ENCODE data around the gene FARS2.

DNA sequence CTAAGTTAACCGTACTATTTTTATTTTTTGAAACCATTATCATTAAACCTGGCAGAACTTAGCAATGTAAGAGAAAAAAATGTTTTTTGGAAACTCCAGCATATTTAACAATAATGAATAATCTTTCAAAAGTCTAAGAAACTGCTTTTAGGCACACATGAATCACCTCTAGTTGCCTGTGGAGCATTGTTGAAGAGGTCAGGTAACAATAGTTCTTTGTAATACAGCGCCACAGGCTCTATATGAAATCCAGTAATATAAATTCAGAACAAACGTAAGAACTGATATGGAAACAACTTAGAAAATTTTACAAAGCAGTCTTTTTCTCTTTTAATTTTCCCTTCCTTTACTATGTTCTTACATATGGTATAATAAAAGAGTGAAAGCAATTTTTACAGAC lies 10.9 kb upstream of the FARS2 start:
- TF ChIP-seq POLR2A (conservative IDR thresholded peaks at IDR 0.05): no peak
- TF ChIP-seq SMARCE1 (IDR thresholded peaks at IDR 0.05): no peak
- TF ChIP-seq, protein P1, sequence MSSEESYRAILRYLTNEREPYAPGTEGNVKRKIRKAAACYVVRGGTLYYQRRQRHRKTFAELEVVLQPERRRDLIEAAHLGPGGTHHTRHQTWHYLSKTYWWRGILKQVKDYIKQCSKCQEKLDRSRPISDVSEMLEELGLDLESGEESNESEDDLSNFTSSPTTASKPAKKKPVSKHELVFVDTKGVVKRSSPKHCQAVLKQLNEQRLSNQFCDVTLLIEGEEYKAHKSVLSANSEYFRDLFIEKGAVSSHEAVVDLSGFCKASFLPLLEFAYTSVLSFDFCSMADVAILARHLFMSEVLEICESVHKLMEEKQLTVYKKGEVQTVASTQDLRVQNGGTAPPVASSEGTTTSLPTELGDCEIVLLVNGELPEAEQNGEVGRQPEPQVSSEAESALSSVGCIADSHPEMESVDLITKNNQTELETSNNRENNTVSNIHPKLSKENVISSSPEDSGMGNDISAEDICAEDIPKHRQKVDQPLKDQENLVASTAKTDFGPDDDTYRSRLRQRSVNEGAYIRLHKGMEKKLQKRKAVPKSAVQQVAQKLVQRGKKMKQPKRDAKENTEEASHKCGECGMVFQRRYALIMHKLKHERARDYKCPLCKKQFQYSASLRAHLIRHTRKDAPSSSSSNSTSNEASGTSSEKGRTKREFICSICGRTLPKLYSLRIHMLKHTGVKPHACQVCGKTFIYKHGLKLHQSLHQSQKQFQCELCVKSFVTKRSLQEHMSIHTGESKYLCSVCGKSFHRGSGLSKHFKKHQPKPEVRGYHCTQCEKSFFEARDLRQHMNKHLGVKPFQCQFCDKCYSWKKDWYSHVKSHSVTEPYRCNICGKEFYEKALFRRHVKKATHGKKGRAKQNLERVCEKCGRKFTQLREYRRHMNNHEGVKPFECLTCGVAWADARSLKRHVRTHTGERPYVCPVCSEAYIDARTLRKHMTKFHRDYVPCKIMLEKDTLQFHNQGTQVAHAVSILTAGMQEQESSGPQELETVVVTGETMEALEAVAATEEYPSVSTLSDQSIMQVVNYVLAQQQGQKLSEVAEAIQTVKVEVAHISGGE (CRISPR knock-in tag; IDR thresholded peaks at IDR 0.05): no peak
- TF ChIP-seq, protein P2, sequence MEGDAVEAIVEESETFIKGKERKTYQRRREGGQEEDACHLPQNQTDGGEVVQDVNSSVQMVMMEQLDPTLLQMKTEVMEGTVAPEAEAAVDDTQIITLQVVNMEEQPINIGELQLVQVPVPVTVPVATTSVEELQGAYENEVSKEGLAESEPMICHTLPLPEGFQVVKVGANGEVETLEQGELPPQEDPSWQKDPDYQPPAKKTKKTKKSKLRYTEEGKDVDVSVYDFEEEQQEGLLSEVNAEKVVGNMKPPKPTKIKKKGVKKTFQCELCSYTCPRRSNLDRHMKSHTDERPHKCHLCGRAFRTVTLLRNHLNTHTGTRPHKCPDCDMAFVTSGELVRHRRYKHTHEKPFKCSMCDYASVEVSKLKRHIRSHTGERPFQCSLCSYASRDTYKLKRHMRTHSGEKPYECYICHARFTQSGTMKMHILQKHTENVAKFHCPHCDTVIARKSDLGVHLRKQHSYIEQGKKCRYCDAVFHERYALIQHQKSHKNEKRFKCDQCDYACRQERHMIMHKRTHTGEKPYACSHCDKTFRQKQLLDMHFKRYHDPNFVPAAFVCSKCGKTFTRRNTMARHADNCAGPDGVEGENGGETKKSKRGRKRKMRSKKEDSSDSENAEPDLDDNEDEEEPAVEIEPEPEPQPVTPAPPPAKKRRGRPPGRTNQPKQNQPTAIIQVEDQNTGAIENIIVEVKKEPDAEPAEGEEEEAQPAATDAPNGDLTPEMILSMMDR (IDR thresholded peaks at IDR 0.05 in 2 of 3, conservative IDR thresholded peaks at IDR 0.05 in 1 of 3; ENCODE audit: insufficient read depth in 2 of 3, low read depth in 1 of 3, low read length in 3 of 3): no peak
- TF ChIP-seq ADNP (tag; IDR thresholded peaks at IDR 0.05): no peak
